Endothelial cell of umbilical vein (primary cell): ENCODE measurements around the gene CYB5D1. TPM values are rescaled to one million over a fixed set of nuclear protein-coding genes. Genes with fewer than 3 reads are reported as not detected.

Source experiments
- BruUV-seq: library from RNA; stranded (reverse); fragments of 400-500 nt; replicated peaks from 2 replicates; lab custom pipeline; 2021; lab: Mats Ljungman, UMichigan
- CTCF ChIA-PET: fragments of 300-600, 350-600 bp; sonication (Branson Sonifier 250); formaldehyde crosslinking; loops from one replicate; lab custom pipeline; 2021; ENCODE audit warnings: antibody characterized with exemption, inconsistent platforms; lab: Charles Lee
- POLR2A ChIA-PET: fragments of 300-600, 350-600 bp; sonication (Branson Sonifier 250); formaldehyde crosslinking; loops from one replicate; lab custom pipeline; 2021; ENCODE audit warnings: antibody characterized with exemption, inconsistent platforms; lab: Charles Lee
- DNase-seq: peaks from one replicate; pipeline ENCODE4 v3.0.0-alpha.2; 2011; ENCODE audit warnings: low read depth, low spot score
- FAIRE-seq: peaks from 2 replicates; lab custom pipeline; 2011; peaks lifted over from hg19 to GRCh38; lab: Jason Lieb, UNC
- H2AFZ ChIP-seq: 2 replicates; pipeline ENCODE4 v1.6.0; 2012; ENCODE audit warnings: low read depth, low read length, control low read depth, inconsistent platforms
- H3K27ac ChIP-seq: 2 replicates; pipeline ENCODE4 v1.5.1; 2011; ENCODE audit warnings: low read depth, mild to moderate bottlenecking, control low read depth, low read length, moderate library complexity; ENCODE audit not compliant: insufficient read depth
- H3K27me3 ChIP-seq, 2 experiments: 2 replicates each; pipeline versions ENCODE4 v1.6.0 to v1.6.1; 2011; ENCODE audit warnings: low read length in 2 of 2, mixed read lengths in 1 of 2; ENCODE audit not compliant: control insufficient read depth in 2 of 2, insufficient read depth in 2 of 2
- H3K36me3 ChIP-seq, 2 experiments: 2 replicates in 1 of 2; 3 replicates in 1 of 2; pipeline ENCODE4 v1.5.1; 2011; ENCODE audit warnings: low read length in 2 of 2, mild to moderate bottlenecking in 1 of 2, moderate library complexity in 1 of 2; ENCODE audit not compliant: control insufficient read depth in 2 of 2, insufficient read depth in 2 of 2; ENCODE audit errors: extremely low read depth in 1 of 2
- H3K4me1 ChIP-seq: 3 replicates; pipeline ENCODE4 v1.5.1; 2011; ENCODE audit warnings: mild to moderate bottlenecking, low read length; ENCODE audit not compliant: control insufficient read depth, insufficient read depth; ENCODE audit errors: extremely low read depth
- H3K4me2 ChIP-seq: 2 replicates; pipeline ENCODE4 v1.6.1; 2011; ENCODE audit warnings: low read length, control low read depth, mixed read lengths; ENCODE audit not compliant: insufficient read depth
- H3K4me3 ChIP-seq, 3 experiments: fragments of 200-600 bp in 1 of 3; sonication (generic), shearing (Covaris generic) in 1 of 3; replicated peaks in 1 of 3; 2 replicates each; pipeline ENCODE4 v1.5.1; 2011 to 2016; ENCODE audit warnings: control low read depth in 3 of 3, low read length in 3 of 3, mild to moderate bottlenecking in 2 of 3, inconsistent platforms in 1 of 3, low read depth in 1 of 3, moderate library complexity in 1 of 3; ENCODE audit not compliant: insufficient read depth in 1 of 3
- H3K79me2 ChIP-seq: 2 replicates; pipeline ENCODE4 v1.6.0; 2012; ENCODE audit warnings: low read length, inconsistent platforms; ENCODE audit not compliant: control insufficient read depth, insufficient read depth
- H3K9ac ChIP-seq: replicated peaks from 2 replicates; pipeline ENCODE3; 2011; ENCODE audit warnings: low read length, control low read depth; ENCODE audit not compliant: insufficient read depth; ENCODE audit errors: extremely low read depth
- H3K9me1 ChIP-seq: replicated peaks from 3 replicates; pipeline ENCODE4 v1.6.0; 2011; ENCODE audit warnings: mild to moderate bottlenecking, low read length; ENCODE audit not compliant: control insufficient read depth, insufficient read depth; ENCODE audit errors: extremely low read depth
- H3K9me3 ChIP-seq: replicated peaks from 2 replicates; pipeline ENCODE4 v1.5.1; 2012; ENCODE audit warnings: low read length, inconsistent platforms; ENCODE audit not compliant: control insufficient read depth, insufficient read depth
- H4K20me1 ChIP-seq: replicated peaks from 2 replicates; pipeline ENCODE3; 2011; ENCODE audit warnings: mild to moderate bottlenecking, low read length; ENCODE audit not compliant: control insufficient read depth, insufficient read depth; ENCODE audit errors: extremely low read depth
- EZH2 ChIP-seq: IDR thresholded peaks from 2 replicates; pipeline ENCODE4 v1.6.1; 2012; ENCODE audit warnings: borderline replicate concordance, low read depth, mild to moderate bottlenecking, moderate library complexity, low read length, inconsistent platforms; ENCODE audit not compliant: severe bottlenecking
- FOS ChIP-seq: IDR thresholded peaks from 2 replicates; pipeline ENCODE4 v1.6.1; 2011; ENCODE audit warnings: mild to moderate bottlenecking, low read length, moderate library complexity, borderline replicate concordance; ENCODE audit not compliant: insufficient read depth
- GATA2 ChIP-seq: IDR thresholded peaks from 2 replicates; pipeline ENCODE4 v1.7.0; 2011; ENCODE audit warnings: low read depth, mild to moderate bottlenecking, moderate library complexity, mixed read lengths, low read length; ENCODE audit not compliant: insufficient read length, insufficient read depth
- JUN ChIP-seq: IDR thresholded peaks from 2 replicates; pipeline ENCODE4 v1.6.1; 2011; ENCODE audit warnings: borderline replicate concordance, low read depth; ENCODE audit not compliant: insufficient read length, insufficient read depth
- MYC ChIP-seq: IDR thresholded peaks from one replicate; pipeline ENCODE4 v1.6.1; 2011; ENCODE audit warnings: mild to moderate bottlenecking, low read depth, low read length
- POLR2A ChIP-seq: IDR thresholded peaks from 2 replicates; pipeline ENCODE4 v1.6.1; 2012; ENCODE audit warnings: low read depth, mild to moderate bottlenecking, control low read depth, low read length
- POLR2AphosphoS5 ChIP-seq: IDR thresholded peaks from 2 replicates; pipeline ENCODE4 v1.6.1; 2012; ENCODE audit warnings: low read depth, mild to moderate bottlenecking, control low read depth, low read length, moderate library complexity; ENCODE audit not compliant: insufficient read depth
- dilution Hi-C: fragments of 300-500 bp; cut with MboI; formaldehyde crosslinking; loops from one replicate; pipeline ENCODE4 v1.15.0; 2019; ENCODE audit warnings: low sequenced_read_pairs; ENCODE audit not compliant: extremely low pct_ligation_motif_present
- intact Hi-C: fragments of 100-400 bp; cut with micrococcal nuclease; formaldehyde crosslinking; loops from one replicate; pipeline ENCODE4 v1.10.0; 2022
- polyA plus RNA-seq, 4 experiments: library from polyadenylated mRNA; depleted of rRNA in 3 of 4; stranded (reverse) in 3 of 4; unstranded in 1 of 4; fragments of >200 nt; gene quantifications; 2 replicates each; pipeline versions ENCODE4 v1.2.1 to v1.2.3, GENCODE V29; 2011 to 2012; ENCODE audit warnings: missing spikeins in 1 of 4
- total RNA-seq: library from RNA; stranded (reverse); gene quantifications from 2 replicates; pipeline ENCODE4 v1.2.3, GENCODE V29; 2021
- TF ChIP-seq, protein P1 (sequence below): IDR thresholded peaks from 2 replicates; pipeline ENCODE4 v1.6.1; 2011; ENCODE audit not compliant: insufficient read depth, insufficient read length

The CYB5D1 gene
- total and polyA plus RNA-seq, 2 donors (not counting 3 experiments of a cell fraction or from before 2014, with no cell fraction given) = 9.4 to 18.1 TPM

DNA sequence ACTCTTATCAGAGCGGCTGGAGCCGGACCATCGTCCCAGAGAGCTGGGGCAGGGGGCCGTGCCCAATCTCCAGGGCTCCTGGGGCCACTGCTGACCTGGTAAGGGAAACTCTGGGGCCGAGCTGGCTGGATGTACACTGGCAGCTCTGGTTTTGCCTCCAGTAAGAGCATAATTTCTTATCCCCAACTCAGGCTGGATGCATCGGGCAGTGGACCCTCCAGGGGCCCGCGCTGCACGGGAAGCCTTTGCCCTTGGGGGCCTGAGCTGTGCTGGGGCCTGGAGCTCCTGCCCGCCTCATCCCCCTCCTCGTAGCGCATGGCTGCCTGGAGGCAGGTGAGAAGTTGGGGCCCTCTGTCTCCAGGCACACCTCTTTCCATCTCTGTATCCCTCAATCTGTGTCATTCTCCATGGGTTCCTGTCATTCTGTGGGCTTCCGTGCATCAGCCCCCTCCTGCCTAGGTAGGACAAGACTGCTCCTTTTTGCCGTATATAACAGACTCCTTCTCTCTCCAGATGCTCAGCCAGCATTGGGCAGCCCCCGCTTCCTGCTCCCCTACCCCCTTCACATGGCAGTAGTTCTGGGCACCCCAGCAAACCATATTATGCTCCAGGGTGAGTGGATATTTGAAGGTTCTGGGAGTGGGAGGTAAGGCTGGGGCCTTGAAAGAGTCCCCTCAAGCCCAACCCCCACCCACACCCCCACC, 12.3 kb upstream of the CYB5D1 start:
- dilution Hi-C loops = no loop called here
- H2AFZ ChIP-seq = no peak overlapping the region
- H3K9me3 ChIP-seq = no peaks in the 10 kb centered on the region
- no peak for DNase-seq
- no peaks in the 10 kb centered on the region for H4K20me1 ChIP-seq
- intact Hi-C loops = loop anchor here (10.0 kb wide), 1 partner anchor 231 kb away; the partner anchor contains the start of gene FXR2
- H3K4me3 ChIP-seq = no peak overlapping the region
- no TSS peak for BruUV-seq
- peak overlapping the region; percentile 99 for H3K9ac ChIP-seq
- H3K79me2 ChIP-seq = peaks cover 10% of the 10 kb centered on the region
- peak overlapping the region; percentile 80 for H3K4me2 ChIP-seq
- peaks cover 6 to 28% of the 10 kb centered on the region in 2 experiments for H3K36me3 ChIP-seq
- CTCF ChIA-PET = interaction anchor here (0.9 to 2.4 kb wide), 9 partner anchors 8 to 256 kb away, joined by 3 to 32 read pairs (median 4); partner anchors contain the start of genes KDM6B and NAA38
- no peaks in the 10 kb centered on the region for H3K9me1 ChIP-seq
- H3K27me3 ChIP-seq = no peaks in the 10 kb centered on the region
- POLR2A ChIA-PET = interaction anchor here (1.2 to 1.5 kb wide), 3 partner anchors 10 to 12 kb away, joined by 4 to 8 read pairs (median 6); partner anchors contain the start of genes CYB5D1 and NAA38
- no peak for FAIRE-seq
- H3K4me1 ChIP-seq = peaks cover 14% of the 10 kb centered on the region
- TF ChIP-seq POLR2A = no peak
- TF ChIP-seq EZH2 = no peak
- no peak for TF ChIP-seq MYC
- TF ChIP-seq GATA2 = no peak
- no peak for TF ChIP-seq FOS
- TF ChIP-seq POLR2AphosphoS5 = no peak
- TF ChIP-seq JUN = no peak
- TF ChIP-seq, protein P1, sequence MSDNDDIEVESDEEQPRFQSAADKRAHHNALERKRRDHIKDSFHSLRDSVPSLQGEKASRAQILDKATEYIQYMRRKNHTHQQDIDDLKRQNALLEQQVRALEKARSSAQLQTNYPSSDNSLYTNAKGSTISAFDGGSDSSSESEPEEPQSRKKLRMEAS = no peak
- peak overlapping the region; percentile 99 for H3K27ac ChIP-seq
